ENCODE results near the gene ICA1. TPM values are rescaled to one million over a fixed set of nuclear protein-coding genes. Genes with fewer than 3 reads are reported as not detected.
A peak's percentile ranks its signal among the peaks of the same experiment; 100 is the strongest.
"Not testable (repeated sequence)": the region's sequence is repeated elsewhere in the genome, so short reads cannot be mapped to it uniquely, and the experiment has no call there.

ICA1 gene
- 1 to 10 TPM; 2.3 to 2.4 TPM for total RNA-seq

- DNase-seq, result peak; percentile 48
- H3K27ac Mint-ChIP-seq, result peak within 1 kb of the TSS; percentile 16
Observed at GRCh38 chr7:8261711-8262695, at the start of gene ICA1. Gene ICA1 (minus strand): TSS chr7:8262167. CDS start chr7:8235926, 26,241 bp downstream.

GRCh38 chr7:8310876-8311275, 48.9 kb upstream of the ICA1 start:
- Mint-ChIP-seq H3K4me3 (no peak overlapping the region), H3K27ac (no peak overlapping the region), H3K36me3 (peaks cover 5% of the 10 kb centered on the region), H3K27me3 (peaks cover 31% of the 10 kb centered on the region), H3K4me1 (ENCODE audit: low read depth) (no peaks in the 10 kb centered on the region), H3K9me3 (peaks cover 11% of the 10 kb centered on the region)
- DNase-seq, result no peak
- intact Hi-C loops (cut with micrococcal nuclease), result no loop called here
- ChIA-PET POLR2A (no interaction called here), CTCF (no interaction called here)

More at GRCh38 chr7:8261711-8262695, at the start of gene ICA1:
- ChIA-PET POLR2A (no interaction called here), CTCF (interaction anchor here (0.9 to 1.2 kb wide), 2 partner anchors 11 to 26 kb away, joined by 3 read pairs; no protein-coding TSS in a partner anchor)
- H3K4me3 Mint-ChIP-seq, result peak within 1 kb of the TSS; percentile 73
- intact Hi-C loops (cut with micrococcal nuclease), result no loop called here
- no peaks in the 10 kb centered on the region for H3K9me3 Mint-ChIP-seq
- H3K27me3 Mint-ChIP-seq, result peaks cover 48% of the 10 kb centered on the region
- H3K36me3 Mint-ChIP-seq, result no peaks in the 10 kb centered on the region
- peaks cover 6% of the 10 kb centered on the region for H3K4me1 Mint-ChIP-seq (ENCODE audit: low read depth)

GRCh38 chr7:8305625-8306388, 43.8 kb upstream of the ICA1 start:
- H3K27me3 Mint-ChIP-seq, result no peaks in the 10 kb centered on the region
- no peak overlapping the region for H3K27ac Mint-ChIP-seq
- CTCF ChIA-PET, result interaction anchor here (1.7 kb wide), 1 partner anchor 10 kb away, joined by 6 read pairs; no protein-coding TSS in a partner anchor
- no peaks in the 10 kb centered on the region for H3K36me3 Mint-ChIP-seq
- H3K4me3 Mint-ChIP-seq, result no peak overlapping the region
- DNase-seq, result no peak
- POLR2A ChIA-PET, result no interaction called here
- no peaks in the 10 kb centered on the region for H3K4me1 Mint-ChIP-seq (ENCODE audit: low read depth)
- H3K9me3 Mint-ChIP-seq, result no peaks in the 10 kb centered on the region
- intact Hi-C loops (cut with micrococcal nuclease), result no loop called here

- Mint-ChIP-seq H3K9me3 (no peaks in the 10 kb centered on the region), H3K4me3 (no peak overlapping the region), H3K4me1 (ENCODE audit: low read depth) (no peaks in the 10 kb centered on the region), H3K27ac (no peak overlapping the region), H3K27me3 (no peaks in the 10 kb centered on the region), H3K36me3 (no peaks in the 10 kb centered on the region)
- ChIA-PET POLR2A (no interaction called here), CTCF (interaction anchor here (1.7 kb wide), 1 partner anchor 9 kb away, joined by 6 read pairs; no protein-coding TSS in a partner anchor)
- intact Hi-C loops (cut with micrococcal nuclease), result no loop called here
- DNase-seq, result no peak
Observed at GRCh38 chr7:8305104-8305503, 43.1 kb upstream of the ICA1 start.

DNA sequence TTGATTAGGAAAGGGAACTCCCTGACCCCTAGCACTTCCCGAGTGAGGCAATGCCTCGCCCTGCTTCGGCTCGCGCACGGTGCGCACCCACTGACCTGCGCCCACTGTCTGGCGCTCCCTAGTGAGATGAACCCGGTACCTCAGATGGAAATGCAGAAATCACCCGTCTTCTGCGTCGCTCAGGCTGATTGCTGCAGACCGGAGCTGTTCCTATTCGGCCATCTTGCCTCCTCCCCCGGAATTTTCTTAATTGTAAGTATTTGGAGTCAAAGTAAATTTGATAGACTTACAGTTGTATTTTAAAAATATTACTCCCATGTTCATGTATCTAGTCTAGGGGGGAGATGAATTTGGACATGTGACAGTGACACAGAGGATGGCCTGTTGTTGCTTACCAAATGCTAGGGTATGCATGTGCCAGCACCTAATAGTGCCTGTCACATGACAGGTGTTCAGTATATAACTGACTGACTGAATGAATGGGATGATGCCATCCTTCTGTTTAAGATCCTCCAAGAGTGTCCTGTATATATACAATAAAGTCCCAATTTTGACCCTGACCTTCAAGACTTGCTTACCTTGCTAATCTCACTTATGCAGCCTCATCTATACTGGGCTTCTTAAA, 42.0 kb upstream of the ICA1 start:
- intact Hi-C loops (cut with micrococcal nuclease), result no loop called here
- ChIA-PET POLR2A (no interaction called here), CTCF (no interaction called here)
- no peaks in the 10 kb centered on the region for H3K4me1 Mint-ChIP-seq (ENCODE audit: low read depth)
- H3K36me3 Mint-ChIP-seq, result no peaks in the 10 kb centered on the region
- no peaks in the 10 kb centered on the region for H3K27me3 Mint-ChIP-seq
- no peak overlapping the region for H3K27ac Mint-ChIP-seq
- DNase-seq, result no peak
- no peaks in the 10 kb centered on the region for H3K9me3 Mint-ChIP-seq
- H3K4me3 Mint-ChIP-seq, result no peak overlapping the region

DNA sequence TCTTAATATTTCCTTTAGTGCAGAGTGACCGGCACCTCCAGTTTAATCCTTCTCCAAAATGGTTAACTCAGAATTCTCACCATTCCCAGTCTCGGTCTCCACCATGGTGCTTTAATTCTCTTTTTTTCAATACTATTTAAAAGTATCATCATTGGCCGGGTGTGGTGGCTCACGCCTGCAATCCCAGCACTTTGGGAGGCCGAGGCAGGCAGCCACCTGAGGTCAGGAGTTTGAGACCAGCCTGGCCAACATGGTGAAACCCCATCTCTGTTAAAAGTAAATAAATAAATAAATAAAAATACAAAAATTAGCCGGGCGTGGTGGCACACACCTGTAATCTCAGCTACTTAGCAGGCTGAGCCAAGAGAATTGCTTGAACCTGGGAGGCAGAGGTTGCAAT, 35.1 kb upstream of the ICA1 start:
- H3K36me3 Mint-ChIP-seq; H3K9me3 Mint-ChIP-seq; H3K27me3 Mint-ChIP-seq; H3K4me1 Mint-ChIP-seq (ENCODE audit: low read depth); DNase-seq; H3K4me3 Mint-ChIP-seq; H3K27ac Mint-ChIP-seq; POLR2A ChIA-PET: not testable (repeated sequence)
- intact Hi-C loops (cut with micrococcal nuclease), result loop anchor here (5.0 to 10.0 kb wide), 4 partner anchors 65 to 1332 kb away; no protein-coding TSS in a partner anchor
- CTCF ChIA-PET, result interaction anchor here (0.9 to 2.0 kb wide), 17 partner anchors 8 to 1195 kb away, joined by 3 to 10 read pairs (median 4); partner anchors contain the start of gene UMAD1

- Mint-ChIP-seq H3K4me3 (no peak overlapping the region), H3K9me3 (no peaks in the 10 kb centered on the region), H3K27ac (no peak overlapping the region), H3K4me1 (ENCODE audit: low read depth) (peaks cover 2% of the 10 kb centered on the region), H3K36me3 (no peaks in the 10 kb centered on the region), H3K27me3 (peaks cover 9% of the 10 kb centered on the region)
- intact Hi-C loops (cut with micrococcal nuclease), result loop anchor here (1.0 to 10.0 kb wide), 5 partner anchors 64 to 1332 kb away; no protein-coding TSS in a partner anchor
- ChIA-PET POLR2A (no interaction called here), CTCF (interaction anchor here (0.6 to 2.0 kb wide), 32 partner anchors 9 to 1195 kb away, joined by 3 to 13 read pairs (median 4); partner anchors contain the start of gene UMAD1)
- no peak for DNase-seq
Observed at GRCh38 chr7:8296362-8296659, 34.3 kb upstream of the ICA1 start.

DNA sequence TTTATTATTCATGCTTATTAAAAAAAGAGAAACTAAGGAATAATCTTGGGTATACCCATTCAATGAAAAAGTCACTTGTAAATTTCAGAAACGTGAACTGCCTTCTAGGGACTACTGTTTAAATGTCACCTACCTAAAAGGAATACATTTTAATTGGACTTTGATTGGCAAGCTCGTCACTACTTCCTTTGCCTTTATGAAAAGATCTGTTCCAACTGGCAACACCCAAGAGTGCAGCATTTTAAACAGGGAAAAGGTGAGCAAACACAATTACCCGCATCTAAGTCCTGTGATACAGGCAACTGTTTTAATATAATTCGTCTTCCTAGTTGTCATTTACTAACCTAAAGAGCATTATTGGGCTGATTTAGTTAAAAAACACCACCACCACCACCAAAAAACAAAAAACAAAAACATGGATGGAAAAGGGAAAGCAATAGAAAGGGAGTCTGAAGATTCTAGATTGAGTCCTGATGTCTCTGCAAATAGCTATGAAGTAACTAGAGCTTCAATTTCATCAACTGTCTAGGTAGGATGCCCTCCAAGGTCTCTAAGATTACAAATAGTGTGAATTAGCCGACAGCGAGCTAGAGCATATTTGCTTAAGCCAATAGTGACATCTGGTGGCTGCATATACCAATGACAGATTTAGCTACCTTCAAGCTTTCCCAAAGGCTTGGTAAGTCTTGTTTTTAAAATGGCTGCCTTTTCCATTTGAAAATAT, 33.8 kb upstream of the ICA1 start:
- no peak overlapping the region for H3K27ac Mint-ChIP-seq
- H3K27me3 Mint-ChIP-seq, result peaks cover 9% of the 10 kb centered on the region
- DNase-seq, result peak; percentile 20
- no peak overlapping the region for H3K4me3 Mint-ChIP-seq
- H3K9me3 Mint-ChIP-seq, result no peaks in the 10 kb centered on the region
- peaks cover 2% of the 10 kb centered on the region for H3K4me1 Mint-ChIP-seq (ENCODE audit: low read depth)
- H3K36me3 Mint-ChIP-seq, result no peaks in the 10 kb centered on the region
- ChIA-PET POLR2A (no interaction called here), CTCF (interaction anchor here (0.6 to 2.0 kb wide), 33 partner anchors 9 to 1194 kb away, joined by 3 to 13 read pairs (median 4); partner anchors contain the start of gene UMAD1)
- intact Hi-C loops (cut with micrococcal nuclease), result loop anchor here (1.0 to 10.0 kb wide), 5 partner anchors 63 to 1331 kb away; no protein-coding TSS in a partner anchor

DNA sequence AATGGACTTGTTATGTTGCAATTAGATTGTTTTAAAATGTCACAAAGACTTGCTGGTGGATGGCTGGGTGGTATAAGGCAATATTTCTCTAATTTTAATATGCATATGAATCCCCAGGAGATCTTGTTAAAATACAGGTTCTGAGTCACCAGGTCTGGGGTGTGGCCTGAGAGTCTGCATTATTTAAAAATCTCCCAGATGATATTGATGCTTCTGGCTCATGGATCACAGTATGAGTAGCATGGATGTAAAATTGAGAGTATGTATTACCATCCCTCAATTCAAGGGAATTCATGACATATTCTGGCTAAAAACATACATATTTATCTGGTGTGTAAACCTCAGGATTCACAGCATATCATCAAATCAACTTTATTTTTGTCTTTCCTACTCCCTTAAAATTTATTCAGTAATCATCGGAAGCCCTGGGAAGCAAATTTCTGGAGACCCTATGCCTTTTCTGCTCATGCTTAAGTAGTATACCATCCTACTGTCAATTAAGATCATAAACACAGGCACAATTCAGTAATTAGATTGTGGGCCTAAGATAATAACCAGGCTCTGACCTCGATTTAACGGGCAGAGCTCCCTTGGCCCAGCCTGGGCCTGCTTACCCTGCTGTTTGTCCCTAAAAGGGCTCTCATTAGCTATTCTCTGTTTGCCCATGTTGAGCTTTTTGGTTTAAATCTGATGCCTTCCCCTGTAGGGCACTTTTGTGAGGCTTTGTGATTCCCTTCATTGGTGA, 29.6 kb upstream of the ICA1 start:
- Mint-ChIP-seq H3K4me3 (no peak overlapping the region), H3K36me3 (no peaks in the 10 kb centered on the region), H3K27ac (no peak overlapping the region), H3K27me3 (peaks cover 17% of the 10 kb centered on the region), H3K9me3 (no peaks in the 10 kb centered on the region), H3K4me1 (ENCODE audit: low read depth) (peaks cover 2% of the 10 kb centered on the region)
- POLR2A ChIA-PET, result no interaction called here
- no peak for DNase-seq
- intact Hi-C loops (cut with micrococcal nuclease), result loop anchor here (10.0 kb wide), 1 partner anchor 1327 kb away; no protein-coding TSS in a partner anchor
- CTCF ChIA-PET, result interaction anchor here (1.4 kb wide), 1 partner anchor 75 kb away, joined by 3 read pairs; no protein-coding TSS in a partner anchor

DNA sequence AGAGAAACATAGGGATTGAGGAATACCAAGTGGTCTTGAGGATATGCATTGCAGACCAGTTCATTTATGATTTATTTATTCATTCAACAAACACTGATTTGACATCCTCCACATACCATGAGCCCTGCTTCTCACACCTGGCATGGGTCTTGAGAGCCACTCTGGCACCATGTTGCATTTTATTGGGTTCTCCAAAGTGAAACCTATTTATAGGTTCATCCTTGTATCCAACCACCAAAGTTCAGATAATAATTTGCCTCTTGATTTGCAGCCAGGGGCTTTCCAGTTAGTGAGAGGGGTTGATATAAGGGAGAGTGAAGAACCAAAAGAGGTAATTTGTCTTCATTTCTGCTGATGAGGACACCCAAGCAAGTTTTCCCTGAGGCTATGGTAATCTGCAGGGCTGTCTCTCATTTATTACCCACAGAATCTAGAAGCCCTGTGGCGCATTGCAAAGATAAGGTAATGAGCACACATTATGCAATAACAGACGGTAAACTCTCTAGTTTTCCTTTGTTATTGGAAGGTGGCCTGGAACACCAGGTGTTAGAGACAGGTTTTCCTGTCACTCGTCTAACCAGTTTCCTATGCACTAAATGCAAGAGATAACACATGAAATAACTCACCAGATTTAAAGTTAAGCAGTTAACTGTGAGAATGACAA, 28.8 kb upstream of the ICA1 start:
- H3K4me1 Mint-ChIP-seq (ENCODE audit: low read depth), result peaks cover under 1% of the 10 kb centered on the region
- H3K9me3 Mint-ChIP-seq, result no peaks in the 10 kb centered on the region
- no peak overlapping the region for H3K4me3 Mint-ChIP-seq
- peaks cover 15% of the 10 kb centered on the region for H3K27me3 Mint-ChIP-seq
- DNase-seq, result no peak
- no peak overlapping the region for H3K27ac Mint-ChIP-seq
- ChIA-PET CTCF (no interaction called here), POLR2A (no interaction called here)
- H3K36me3 Mint-ChIP-seq, result no peaks in the 10 kb centered on the region
- intact Hi-C loops (cut with micrococcal nuclease), result loop anchor here (10.0 kb wide), 1 partner anchor 1326 kb away; no protein-coding TSS in a partner anchor
